ENCODE measurements around the gene BNIP1.

- no peak for TF ChIP-seq EZH2 (optimal IDR thresholded peaks at IDR 0.05; ENCODE audit: low read depth, low read length)
- TF ChIP-seq CTCF (IDR thresholded peaks at IDR 0.05; ENCODE audit: low read length), result no peak
- TF ChIP-seq EZH2phosphoT487 (IDR thresholded peaks at IDR 0.05; ENCODE audit: low read length), result no peak
Measured at GRCh38 chr5:173098787-173099186, 45.5 kb upstream of the BNIP1 start.
